ENCODE measurements around the gene TIAM1.
A peak's percentile ranks its signal among the peaks of the same experiment; 100 is the strongest.

TIAM1 gene

GRCh38 chr21:31157756-31158155, 186.3 kb downstream of the TIAM1 start:
- no peak for DNase-seq
- H3K4me3 Mint-ChIP-seq, result no peak overlapping the region
- peaks cover 7 to 13% of the 10 kb centered on the region in 2 donors for H3K36me3 Mint-ChIP-seq
- no peak overlapping the region for H3K27ac Mint-ChIP-seq
- H3K27me3 Mint-ChIP-seq, result no peaks in the 10 kb centered on the region
- no peak for ATAC-seq (replicated peaks)
- peaks cover 0 to 8% of the 10 kb centered on the region in 2 donors for H3K9me3 Mint-ChIP-seq
- H3K4me1 Mint-ChIP-seq, result peaks cover 4 to 12% of the 10 kb centered on the region in 2 donors

GRCh38 chr21:31156662-31157061, 187.4 kb downstream of the TIAM1 start:
- Mint-ChIP-seq H3K4me1 (peaks cover 4 to 12% of the 10 kb centered on the region in 2 donors), H3K4me3 (no peak overlapping the region), H3K9me3 (peaks cover 0 to 8% of the 10 kb centered on the region in 2 donors), H3K36me3 (peaks cover 7 to 13% of the 10 kb centered on the region in 2 donors), H3K27ac (no peak overlapping the region), H3K27me3 (no peaks in the 10 kb centered on the region)
- DNase-seq, result no peak
- no peak for ATAC-seq (replicated peaks)

GRCh38 chr21:31156169-31156568, 187.9 kb downstream of the TIAM1 start:
- H3K9me3 Mint-ChIP-seq, result peaks cover 0 to 11% of the 10 kb centered on the region in 2 donors
- DNase-seq (no peak), ATAC-seq (replicated peaks) (no peak)
- H3K27me3 Mint-ChIP-seq, result no peaks in the 10 kb centered on the region
- H3K36me3 Mint-ChIP-seq, result peaks cover 11 to 13% of the 10 kb centered on the region in 2 donors
- no peak overlapping the region for H3K27ac Mint-ChIP-seq
- no peak overlapping the region for H3K4me3 Mint-ChIP-seq
- peaks cover 4 to 12% of the 10 kb centered on the region in 2 donors for H3K4me1 Mint-ChIP-seq

- Mint-ChIP-seq H3K27ac (no peak overlapping the region), H3K4me3 (no peak overlapping the region), H3K36me3 (peaks cover 11 to 22% of the 10 kb centered on the region in 2 donors), H3K27me3 (no peaks in the 10 kb centered on the region), H3K4me1 (no peaks in the 10 kb centered on the region), H3K9me3 (peaks cover 0 to 17% of the 10 kb centered on the region in 2 donors)
- no peak for ATAC-seq (replicated peaks)
- no peak for DNase-seq
Measured at GRCh38 chr21:31151156-31152045, 192.7 kb downstream of the TIAM1 start.

GRCh38 chr21:31145274-31145673, 198.8 kb downstream of the TIAM1 start:
- Mint-ChIP-seq H3K4me1 (no peaks in the 10 kb centered on the region), H3K27me3 (no peaks in the 10 kb centered on the region), H3K4me3 (no peak overlapping the region), H3K27ac (no peak overlapping the region), H3K36me3 (peaks cover 0 to 11% of the 10 kb centered on the region in 2 donors), H3K9me3 (peaks cover 0 to 5% of the 10 kb centered on the region in 2 donors)
- DNase-seq, result no peak
- no peak for ATAC-seq (replicated peaks)

- ATAC-seq (replicated peaks) (no peak), DNase-seq (no peak)
- Mint-ChIP-seq H3K36me3 (peaks cover 0 to 10% of the 10 kb centered on the region in 2 donors), H3K27ac (no peak overlapping the region), H3K4me3 (no peak overlapping the region), H3K9me3 (peaks cover 0 to 1% of the 10 kb centered on the region in 2 donors), H3K27me3 (peaks cover 0 to 4% of the 10 kb centered on the region in 2 donors), H3K4me1 (no peaks in the 10 kb centered on the region)
Measured at GRCh38 chr21:31143036-31143435, 201.0 kb downstream of the TIAM1 start.

GRCh38 chr21:31142600-31142999, 201.5 kb downstream of the TIAM1 start:
- H3K9me3 Mint-ChIP-seq, result no peaks in the 10 kb centered on the region
- H3K36me3 Mint-ChIP-seq, result peaks cover 0 to 9% of the 10 kb centered on the region in 2 donors
- H3K27ac Mint-ChIP-seq, result no peak overlapping the region
- H3K27me3 Mint-ChIP-seq, result peaks cover 0 to 4% of the 10 kb centered on the region in 2 donors
- ATAC-seq (replicated peaks), result peak; percentile 50 to 52
- DNase-seq, result no peak
- no peak overlapping the region for H3K4me3 Mint-ChIP-seq
- no peaks in the 10 kb centered on the region for H3K4me1 Mint-ChIP-seq

GRCh38 chr21:31141389-31142000, 202.6 kb downstream of the TIAM1 start:
- Mint-ChIP-seq H3K36me3 (peaks cover 3 to 6% of the 10 kb centered on the region in 2 donors), H3K27me3 (peaks cover 4 to 10% of the 10 kb centered on the region in 2 donors), H3K9me3 (no peaks in the 10 kb centered on the region), H3K4me3 (no peak overlapping the region), H3K27ac (no peak overlapping the region), H3K4me1 (peaks cover 5 to 7% of the 10 kb centered on the region in 2 donors)
- no peak for DNase-seq
- ATAC-seq (replicated peaks), result no peak

GRCh38 chr21:31140676-31141075, 203.4 kb downstream of the TIAM1 start:
- Mint-ChIP-seq H3K9me3 (no peaks in the 10 kb centered on the region), H3K4me3 (no peak overlapping the region), H3K4me1 (peaks cover 5 to 8% of the 10 kb centered on the region in 2 donors), H3K27ac (no peak overlapping the region), H3K27me3 (peaks cover 6 to 11% of the 10 kb centered on the region in 2 donors), H3K36me3 (peaks cover 3 to 6% of the 10 kb centered on the region in 2 donors)
- no peak for DNase-seq
- no peak for ATAC-seq (replicated peaks)

- Mint-ChIP-seq H3K27ac (no peak overlapping the region), H3K4me1 (peaks cover 5 to 8% of the 10 kb centered on the region in 2 donors), H3K9me3 (no peaks in the 10 kb centered on the region), H3K27me3 (peaks cover 6 to 11% of the 10 kb centered on the region in 2 donors), H3K4me3 (no peak overlapping the region), H3K36me3 (peaks cover 6% of the 10 kb centered on the region in 2 donors)
- no peak for DNase-seq
- ATAC-seq (replicated peaks), result no peak
Measured at GRCh38 chr21:31140025-31140424, 204.0 kb downstream of the TIAM1 start.

GRCh38 chr21:31137960-31138359, 206.1 kb downstream of the TIAM1 start:
- Mint-ChIP-seq H3K4me3 (no peak overlapping the region), H3K27me3 (peaks cover 6 to 11% of the 10 kb centered on the region in 2 donors), H3K4me1 (peaks cover 10 to 15% of the 10 kb centered on the region in 2 donors), H3K36me3 (peaks cover 6 to 21% of the 10 kb centered on the region in 2 donors), H3K9me3 (no peaks in the 10 kb centered on the region), H3K27ac (no peak overlapping the region)
- ATAC-seq (replicated peaks), result no peak
- DNase-seq, result no peak

GRCh38 chr21:31136891-31137290, 207.2 kb downstream of the TIAM1 start:
- Mint-ChIP-seq H3K27me3 (peaks cover 6 to 11% of the 10 kb centered on the region in 2 donors), H3K4me1 (peaks cover 16 to 22% of the 10 kb centered on the region in 2 donors), H3K36me3 (peaks cover 6 to 26% of the 10 kb centered on the region in 2 donors), H3K27ac (peak overlapping the region; percentile 11), H3K4me3 (peak overlapping the region in 1 of 2 donors; percentile 25), H3K9me3 (no peaks in the 10 kb centered on the region)
- peak; percentile 88 to 90 for ATAC-seq (replicated peaks)
- peak; percentile 24 for DNase-seq

GRCh38 chr21:31135531-31136184, 208.4 kb downstream of the TIAM1 start:
- no peak for DNase-seq
- peaks cover 6 to 26% of the 10 kb centered on the region in 2 donors for H3K36me3 Mint-ChIP-seq
- H3K27me3 Mint-ChIP-seq, result peaks cover 6 to 11% of the 10 kb centered on the region in 2 donors
- H3K4me1 Mint-ChIP-seq, result peaks cover 19 to 33% of the 10 kb centered on the region in 2 donors
- no peaks in the 10 kb centered on the region for H3K9me3 Mint-ChIP-seq
- no peak overlapping the region for H3K4me3 Mint-ChIP-seq
- no peak for ATAC-seq (replicated peaks)
- no peak overlapping the region for H3K27ac Mint-ChIP-seq

GRCh38 chr21:31133243-31133830, 210.7 kb downstream of the TIAM1 start:
- Mint-ChIP-seq H3K4me1 (peaks cover 19 to 35% of the 10 kb centered on the region in 2 donors), H3K27me3 (peaks cover 6% of the 10 kb centered on the region in 2 donors), H3K36me3 (peaks cover 5 to 30% of the 10 kb centered on the region in 2 donors), H3K9me3 (no peaks in the 10 kb centered on the region), H3K4me3 (no peak overlapping the region), H3K27ac (peak overlapping the region; percentile 27)
- DNase-seq (no peak), ATAC-seq (replicated peaks) (no peak)
